WI38 (cell line): ENCODE results near the gene ARMC9.

Experiments
- H3K4me3 ChIP-seq: 2 replicates; pipeline ENCODE4 v1.5.1; 2011; ENCODE audit warnings: low read depth, mild to moderate bottlenecking, control low read depth, low read length
- CTCF ChIP-seq: IDR thresholded peaks from 2 replicates; pipeline ENCODE4 v1.5.1; 2012; ENCODE audit warnings: low read depth, mild to moderate bottlenecking, control low read depth, low read length

The ARMC9 gene

DNA sequence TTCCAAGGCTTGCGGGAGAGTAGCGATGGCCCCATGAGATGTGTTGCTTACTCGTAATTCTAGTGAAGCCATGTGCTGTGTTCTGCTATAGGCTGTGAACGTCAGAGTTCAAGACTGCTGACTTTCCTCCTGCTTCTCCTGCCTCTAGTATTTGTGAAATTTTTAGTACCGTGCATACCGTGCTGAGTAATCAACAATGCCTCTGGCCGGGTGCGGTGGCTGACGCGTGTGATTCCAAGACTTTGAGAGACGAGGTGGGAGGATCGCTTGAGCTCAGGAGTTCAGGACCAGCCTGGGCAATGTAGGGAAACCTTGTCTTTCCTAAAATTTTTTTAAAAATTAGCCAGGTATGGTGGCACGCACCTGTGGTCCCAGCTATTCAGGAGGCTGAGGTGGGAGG is 137.2 kb downstream of the ARMC9 start:
- H3K4me3 ChIP-seq: no peak overlapping the region
- no peak for TF ChIP-seq CTCF

DNA sequence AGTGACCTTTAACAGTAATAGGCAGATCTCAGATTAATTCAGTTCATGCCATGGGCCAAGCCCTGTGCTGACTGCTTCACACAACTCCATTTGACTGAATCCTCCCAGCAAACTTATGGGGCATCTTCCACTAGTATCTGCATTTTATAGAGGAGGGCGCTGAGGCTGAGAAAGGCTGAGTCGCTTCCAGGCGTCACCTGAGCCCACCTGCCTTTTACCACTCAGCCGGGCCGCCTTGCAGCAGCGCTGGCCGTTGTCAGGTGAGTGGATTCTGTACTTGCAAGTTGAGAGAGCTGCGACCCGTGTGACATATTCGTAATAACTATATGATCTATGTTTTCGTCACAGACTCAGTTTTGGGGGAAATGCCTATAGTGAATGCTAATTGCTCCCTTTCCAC is 137.8 kb downstream of the ARMC9 start:
- no peak for TF ChIP-seq CTCF
- H3K4me3 ChIP-seq: no peak overlapping the region

GRCh38 chr2:231336700-231337099 is 138.3 kb downstream of the ARMC9 start:
- no peak for TF ChIP-seq CTCF
- H3K4me3 ChIP-seq: no peak overlapping the region

- TF ChIP-seq CTCF: no peak
- no peak overlapping the region for H3K4me3 ChIP-seq
These were observed 139.7 kb downstream of the ARMC9 start for GRCh38 chr2:231337807-231338759.

DNA sequence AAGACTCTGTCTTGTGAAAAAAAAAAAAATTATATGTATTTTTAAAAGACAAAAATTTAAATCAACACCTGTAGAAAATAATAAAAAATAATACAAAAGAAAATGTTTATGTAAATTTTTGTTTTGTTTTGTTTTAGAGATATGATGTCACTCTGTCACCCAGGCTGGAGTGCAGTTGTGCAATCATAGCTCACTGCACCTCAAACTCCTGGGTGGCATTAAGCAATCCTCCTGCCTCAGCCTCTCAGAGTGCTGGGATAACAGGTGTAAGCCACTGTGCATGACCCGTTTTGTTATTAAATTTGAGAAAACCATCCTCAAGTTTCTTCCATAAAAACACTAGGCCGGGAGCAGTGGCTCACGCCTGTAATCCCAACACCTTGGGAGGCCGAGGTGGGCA is 140.9 kb downstream of the ARMC9 start:
- no peak overlapping the region for H3K4me3 ChIP-seq
- no peak for TF ChIP-seq CTCF

DNA sequence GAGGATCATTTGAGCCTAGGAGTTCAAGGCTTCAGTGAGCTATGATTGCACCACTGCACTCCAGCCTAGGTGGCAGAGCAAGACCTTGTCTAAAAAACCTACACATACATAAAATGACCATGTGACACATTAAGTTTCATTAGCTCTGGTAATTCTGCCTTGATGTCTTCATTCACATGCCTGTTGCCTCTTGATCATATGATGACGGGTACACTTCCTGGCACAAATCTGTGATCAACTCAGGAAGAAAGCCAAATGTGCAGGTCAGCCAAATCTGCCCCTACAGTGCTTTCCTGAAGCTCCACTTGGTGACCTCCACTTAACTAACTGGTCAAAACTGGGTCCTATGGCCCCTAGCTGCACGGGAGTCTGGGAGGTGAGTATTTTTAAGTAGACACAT is 142.7 kb downstream of the ARMC9 start:
- H3K4me3 ChIP-seq: no peak overlapping the region
- TF ChIP-seq CTCF: no peak

GRCh38 chr2:231342061-231342711 is 143.8 kb downstream of the ARMC9 start:
- TF ChIP-seq CTCF: no peak
- no peak overlapping the region for H3K4me3 ChIP-seq
